AG04449 (cell line): ENCODE measurements around the gene RRM1.

ENCODE experiments used
- CTCF ChIA-PET: fragments of 350-600 bp; formaldehyde crosslinking; extraction: SDS; loops from one replicate; lab custom pipeline; 2021; ENCODE audit warnings: antibody characterized with exemption; lab: Yijun Ruan, JAX
- POLR2A ChIA-PET: fragments of 400-600, 350-600 bp; formaldehyde crosslinking; extraction: SDS; loops from one replicate; lab custom pipeline; 2020; ENCODE audit warnings: antibody characterized with exemption, inconsistent platforms; lab: Yijun Ruan, JAX
- DNase-seq: peaks from one replicate; pipeline ENCODE4 v3.0.0-alpha.2; 2010; ENCODE audit warnings: low read depth, low spot score
- H3K4me3 ChIP-seq: 2 replicates; pipeline ENCODE4 v1.5.1; 2011; ENCODE audit warnings: low read depth, mild to moderate bottlenecking, control low read depth, low read length
- CTCF ChIP-seq: IDR thresholded peaks from one replicate; pipeline ENCODE4 v1.5.1; 2011; ENCODE audit warnings: mild to moderate bottlenecking, moderate library complexity, low read length, control low read depth, inconsistent platforms; ENCODE audit not compliant: insufficient read depth; ENCODE audit errors: missing control alignments

The RRM1 gene

GRCh38 chr11:4054643-4055042, 40.0 kb upstream of the RRM1 start:
- CTCF ChIA-PET: interaction anchor here (0.8 to 37.2 kb wide), 4 partner anchors 9 to 212 kb away, joined by 3 to 1868 read pairs (median 9); partner anchors contain the start of genes RHOG and STIM1
- no peak for TF ChIP-seq CTCF
- POLR2A ChIA-PET: no interaction called here
- no peak for DNase-seq
- H3K4me3 ChIP-seq: no peak overlapping the region

- ChIA-PET CTCF (interaction anchor here (2.3 to 37.2 kb wide), 3 partner anchors 10 to 216 kb away, joined by 7 to 1868 read pairs (median 132); partner anchors contain the start of genes RHOG and STIM1), POLR2A (no interaction called here)
- TF ChIP-seq CTCF: no peak
- no peak overlapping the region for H3K4me3 ChIP-seq
- DNase-seq: no peak
These were observed 35.2 kb upstream of the RRM1 start for GRCh38 chr11:4059424-4059823.

GRCh38 chr11:4060182-4060923, 34.2 kb upstream of the RRM1 start:
- H3K4me3 ChIP-seq: no peak overlapping the region
- ChIA-PET CTCF (interaction anchor here (1.3 to 37.2 kb wide), 4 partner anchors 9 to 217 kb away, joined by 4 to 1868 read pairs (median 70); partner anchors contain the start of genes RHOG and STIM1), POLR2A (no interaction called here)
- no peak for TF ChIP-seq CTCF
- DNase-seq: no peak

GRCh38 chr11:4061700-4062099, 32.9 kb upstream of the RRM1 start:
- no peak overlapping the region for H3K4me3 ChIP-seq
- ChIA-PET POLR2A (no interaction called here), CTCF (interaction anchor here (11.3 to 37.2 kb wide), 2 partner anchors 12 to 219 kb away, joined by 132 to 1868 read pairs; partner anchors contain the start of genes RHOG and STIM1)
- no peak for TF ChIP-seq CTCF
- DNase-seq: no peak

GRCh38 chr11:4063348-4063747, 31.3 kb upstream of the RRM1 start:
- CTCF ChIA-PET: interaction anchor here (1.0 to 37.2 kb wide), 6 partner anchors 9 to 220 kb away, joined by 3 to 1868 read pairs (median 6); partner anchors contain the start of genes RHOG and STIM1
- no peak overlapping the region for H3K4me3 ChIP-seq
- POLR2A ChIA-PET: interaction anchor here (3.2 kb wide), 1 partner anchor 209 kb away, joined by 9 read pairs; the partner anchor contains the start of gene STIM1
- no peak for TF ChIP-seq CTCF
- DNase-seq: no peak
